Fibroblast of mammary gland (primary cell): ENCODE results near the gene TVP23A.

Source experiments
- DNase-seq: peaks from one replicate; pipeline ENCODE4 v3.0.0-alpha.2; 2010; ENCODE audit warnings: low read depth
- H3K4me3 ChIP-seq: 2 replicates; pipeline ENCODE4 v1.5.1; 2011; ENCODE audit warnings: low read depth, mild to moderate bottlenecking, low read length, moderate library complexity; ENCODE audit not compliant: control insufficient read depth
- TF ChIP-seq, protein P1 (sequence below): conservative IDR thresholded peaks from 2 replicates; pipeline ENCODE4 v1.5.1; 2011; ENCODE audit warnings: low read depth, low read length, inconsistent platforms; ENCODE audit not compliant: control insufficient read depth, insufficient read depth

Gene TVP23A

DNA sequence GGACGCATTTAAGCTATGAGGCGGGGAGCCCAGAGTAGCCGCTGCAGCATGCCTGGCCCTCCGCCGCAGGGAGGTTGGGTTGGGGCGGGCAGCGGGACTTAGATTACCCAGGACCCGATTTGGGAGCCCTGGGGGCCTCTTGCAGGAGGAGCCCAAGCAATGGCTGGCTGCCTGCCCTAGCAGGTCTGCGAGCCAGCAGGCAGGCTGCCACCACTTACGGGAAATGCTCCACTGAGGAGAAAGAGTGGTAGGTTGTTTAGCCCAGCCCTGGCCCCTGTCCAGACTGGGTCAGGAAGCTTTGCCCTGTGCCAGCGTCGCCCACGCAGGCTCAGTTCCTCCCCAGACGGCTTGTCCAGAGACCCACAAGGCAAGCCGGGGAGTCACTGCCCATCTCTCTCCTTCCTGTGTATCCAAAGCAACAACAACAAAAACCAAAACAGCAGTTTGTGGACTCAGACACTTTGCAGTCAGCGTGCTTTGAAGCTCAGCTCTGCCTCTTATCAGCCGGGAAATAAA is 10.3 kb upstream of the TVP23A start:
- TF ChIP-seq, protein P1, sequence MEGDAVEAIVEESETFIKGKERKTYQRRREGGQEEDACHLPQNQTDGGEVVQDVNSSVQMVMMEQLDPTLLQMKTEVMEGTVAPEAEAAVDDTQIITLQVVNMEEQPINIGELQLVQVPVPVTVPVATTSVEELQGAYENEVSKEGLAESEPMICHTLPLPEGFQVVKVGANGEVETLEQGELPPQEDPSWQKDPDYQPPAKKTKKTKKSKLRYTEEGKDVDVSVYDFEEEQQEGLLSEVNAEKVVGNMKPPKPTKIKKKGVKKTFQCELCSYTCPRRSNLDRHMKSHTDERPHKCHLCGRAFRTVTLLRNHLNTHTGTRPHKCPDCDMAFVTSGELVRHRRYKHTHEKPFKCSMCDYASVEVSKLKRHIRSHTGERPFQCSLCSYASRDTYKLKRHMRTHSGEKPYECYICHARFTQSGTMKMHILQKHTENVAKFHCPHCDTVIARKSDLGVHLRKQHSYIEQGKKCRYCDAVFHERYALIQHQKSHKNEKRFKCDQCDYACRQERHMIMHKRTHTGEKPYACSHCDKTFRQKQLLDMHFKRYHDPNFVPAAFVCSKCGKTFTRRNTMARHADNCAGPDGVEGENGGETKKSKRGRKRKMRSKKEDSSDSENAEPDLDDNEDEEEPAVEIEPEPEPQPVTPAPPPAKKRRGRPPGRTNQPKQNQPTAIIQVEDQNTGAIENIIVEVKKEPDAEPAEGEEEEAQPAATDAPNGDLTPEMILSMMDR, result no peak
- peak overlapping the region; percentile 2 for H3K4me3 ChIP-seq
- DNase-seq, result peak; percentile 83

DNA sequence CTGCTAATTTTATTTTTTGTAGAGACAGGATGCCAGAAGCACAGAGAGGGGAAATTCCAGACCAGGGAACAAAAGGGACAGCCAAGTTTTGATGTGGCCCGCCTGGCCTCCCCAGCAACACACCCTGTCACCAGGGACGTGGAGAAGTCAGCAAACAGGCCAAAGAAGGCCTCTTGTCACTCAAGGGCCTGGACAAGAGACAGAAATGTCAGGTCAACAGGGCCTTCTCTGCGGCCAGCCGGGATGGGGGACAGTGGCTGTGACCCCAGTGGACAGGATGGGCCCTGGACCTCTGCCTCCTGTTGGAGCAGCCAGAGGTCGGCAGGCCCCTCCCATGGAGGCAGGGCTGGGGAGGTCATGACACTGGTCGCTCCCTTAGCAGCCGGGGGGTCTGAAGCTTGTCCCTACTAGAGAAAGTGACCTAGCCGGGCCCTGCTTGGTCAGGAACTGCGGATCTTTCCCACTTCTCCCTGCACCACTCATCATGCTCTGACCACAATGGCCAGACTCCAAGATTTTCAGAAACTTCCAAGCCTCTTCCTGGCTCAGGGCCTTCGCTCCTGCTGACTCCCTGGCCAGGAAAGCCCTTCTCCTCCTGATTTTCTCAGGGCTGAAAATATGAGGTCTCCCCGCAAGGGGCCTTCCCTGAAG is 9.2 kb upstream of the TVP23A start:
- TF ChIP-seq, protein P1, result no peak
- DNase-seq, result peak; percentile 93
- H3K4me3 ChIP-seq, result no peak overlapping the region

DNA sequence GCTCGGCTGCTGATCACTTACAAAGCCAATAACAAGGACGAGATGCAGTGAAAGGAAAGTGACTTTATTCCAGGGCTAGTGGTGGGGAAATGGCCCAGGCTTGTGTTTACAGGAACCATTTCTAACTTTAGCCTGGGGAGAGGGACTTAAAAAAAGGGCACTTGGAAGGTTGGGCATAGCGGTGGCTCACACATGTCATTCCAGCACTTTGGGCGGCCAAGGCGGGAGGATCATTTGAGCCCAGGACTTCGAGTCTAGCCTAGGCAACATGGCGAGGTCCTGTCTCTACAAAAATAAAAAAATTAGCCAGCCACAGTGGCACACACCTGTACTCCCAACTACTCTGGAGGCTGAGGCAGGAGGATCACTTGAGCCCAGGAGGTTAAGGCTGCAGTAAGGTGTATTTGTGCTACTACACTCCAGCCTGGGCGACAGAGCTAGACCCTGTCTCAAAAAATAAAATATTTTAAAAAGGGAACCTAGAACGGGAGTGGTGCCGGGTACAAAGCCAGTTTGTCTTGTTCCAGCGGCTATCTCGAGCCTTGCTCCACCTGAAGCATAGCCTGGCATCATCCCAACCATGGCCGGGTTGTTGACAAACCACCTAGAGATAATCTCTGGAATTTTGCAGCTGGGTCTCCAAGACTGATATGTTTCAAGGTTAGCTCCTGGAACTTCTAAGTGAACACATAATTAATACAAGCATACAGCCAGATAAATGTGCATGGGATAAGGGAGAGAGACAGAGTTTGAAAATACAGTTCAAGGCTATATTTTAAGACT is 5.7 kb upstream of the TVP23A start:
- TF ChIP-seq, protein P1, result no peak
- H3K4me3 ChIP-seq, result no peak overlapping the region
- no peak for DNase-seq

DNA sequence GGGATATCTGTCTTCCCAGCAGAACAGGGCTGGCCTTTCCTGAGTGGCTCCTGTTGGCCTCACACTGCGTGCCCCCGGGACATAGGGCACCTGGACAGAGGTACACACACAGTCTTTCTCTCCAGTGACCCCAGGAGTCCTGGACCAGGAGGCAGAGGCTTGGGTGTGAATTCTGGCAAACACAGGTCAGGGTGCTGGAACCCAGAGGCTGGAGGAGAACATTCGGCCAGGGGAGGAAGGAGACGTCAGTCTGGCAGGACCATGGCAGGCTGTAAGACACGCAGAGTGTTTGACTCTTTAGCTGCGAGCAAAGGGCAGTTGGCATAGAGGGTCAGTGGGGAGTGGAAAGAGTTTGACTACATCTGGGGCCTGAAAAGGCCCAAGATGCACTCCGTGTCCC is 4.1 kb upstream of the TVP23A start:
- no peak overlapping the region for H3K4me3 ChIP-seq
- no peak for DNase-seq
- TF ChIP-seq, protein P1, result no peak

DNA sequence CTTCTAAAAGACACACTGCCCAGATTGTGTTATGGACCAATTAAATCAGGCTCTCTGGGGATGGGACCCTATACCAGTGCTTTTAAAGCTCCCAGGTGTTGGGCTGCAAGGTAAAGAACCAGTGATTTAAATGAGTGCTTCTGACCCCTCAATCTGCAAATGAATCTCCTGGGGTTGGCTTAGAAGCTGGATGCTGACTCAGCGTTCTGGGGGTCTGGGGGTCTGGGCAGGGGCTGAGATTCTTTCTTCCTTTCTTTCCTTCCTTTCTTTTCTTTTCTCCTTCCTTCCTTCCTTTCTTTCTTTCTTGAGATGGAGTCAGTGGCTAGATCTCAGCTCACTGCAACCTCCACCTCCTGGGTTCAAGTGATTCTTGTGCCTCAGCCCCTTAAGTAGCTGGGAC is 2.0 kb upstream of the TVP23A start:
- no peak for DNase-seq
- TF ChIP-seq, protein P1, result no peak
- no peak overlapping the region for H3K4me3 ChIP-seq

DNA sequence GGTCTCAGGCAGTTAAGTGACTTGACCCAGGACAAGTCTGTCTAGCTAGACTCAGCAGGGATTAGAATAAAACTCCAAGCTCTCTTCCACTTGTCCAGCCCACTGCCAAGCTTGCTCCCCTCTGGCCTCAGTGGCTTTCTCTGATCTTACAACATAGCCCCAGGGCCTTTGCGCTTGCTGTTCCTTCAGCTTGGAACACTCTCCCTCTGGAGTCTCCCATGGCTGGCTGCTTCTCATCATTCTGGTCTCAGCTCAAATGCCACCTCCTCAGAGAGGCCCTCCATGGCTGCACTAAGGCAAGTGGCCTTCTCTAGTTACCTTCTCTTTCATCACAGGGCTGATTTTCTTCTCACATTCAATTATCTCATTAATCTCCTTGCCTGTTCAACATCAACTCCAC is 1.1 kb downstream of the TVP23A start:
- DNase-seq, result no peak
- TF ChIP-seq, protein P1, result no peak

More for the DNA sequence above, 1.1 kb downstream of the TVP23A start:
- no peak overlapping the region for H3K4me3 ChIP-seq
